Suppressor macrophage treated with lipopolysaccharide for 1 hour (primary cell): ENCODE data around the gene PIAS4.
"Not testable (repeated sequence)": the region's sequence is repeated elsewhere in the genome, so short reads cannot be mapped to it uniquely, and the experiment has no call there.

Experiments
- DNase-seq, 3 donors: peaks; one replicate each; pipeline ENCODE4 v3.0.0-alpha.2; 2020 to 2022

Gene PIAS4

DNA sequence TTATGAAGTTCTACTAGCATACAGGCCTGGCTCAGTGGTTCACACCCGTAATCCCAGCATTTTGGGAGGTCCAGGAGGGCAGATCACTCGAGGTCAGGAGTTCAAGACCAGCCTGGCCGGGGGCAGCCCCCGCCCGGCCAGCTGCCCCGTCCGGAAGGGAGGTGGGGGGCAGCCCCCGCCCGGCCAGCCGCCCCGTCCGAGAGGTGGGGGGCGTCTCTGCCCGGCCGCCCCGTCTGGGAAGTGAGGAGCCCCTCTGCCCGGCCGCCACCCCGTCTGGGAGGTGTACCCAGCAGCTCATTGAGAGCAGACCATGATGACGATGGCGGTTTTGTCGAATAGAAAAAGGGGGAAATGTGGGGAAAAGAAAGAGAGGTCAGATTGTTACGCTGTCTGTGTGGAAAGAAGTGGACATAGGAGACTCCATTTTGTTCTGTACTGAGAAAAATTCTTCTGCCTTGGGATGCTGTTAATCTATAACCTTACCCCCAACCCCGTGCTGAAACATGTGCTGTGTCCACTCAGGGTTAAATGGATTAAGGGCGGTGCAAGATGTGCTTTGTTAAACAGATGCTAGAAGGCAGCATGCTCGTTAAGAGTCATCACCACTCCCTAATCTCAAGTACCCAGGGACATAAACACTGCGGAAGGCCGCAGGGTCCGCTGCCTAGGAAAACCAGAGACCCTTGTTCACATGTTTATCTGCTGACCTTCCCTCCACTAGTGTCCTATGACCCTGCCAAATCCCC lies 8.7 kb upstream of the PIAS4 start:
- DNase-seq: not testable (repeated sequence)

DNA sequence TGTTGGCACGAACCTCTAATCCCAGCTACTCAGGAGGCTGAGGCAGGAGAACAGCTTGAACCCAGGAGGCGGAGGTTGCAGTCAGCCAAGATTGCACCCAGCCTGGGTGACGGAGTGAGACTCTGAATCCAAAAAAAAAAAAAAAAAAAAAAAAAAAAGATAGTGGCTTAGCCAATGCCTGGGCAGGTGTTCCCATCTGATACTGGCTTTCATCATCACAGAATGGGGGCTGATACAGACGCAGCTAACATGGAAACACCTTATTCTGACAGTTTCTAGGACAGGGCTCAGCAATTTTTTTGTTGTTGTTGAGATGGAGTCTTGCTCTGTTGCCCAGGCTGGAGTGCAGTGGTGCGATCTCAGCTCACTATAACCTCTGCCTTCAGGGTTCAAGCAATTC lies 6.7 kb upstream of the PIAS4 start:
- DNase-seq: not testable (repeated sequence)

DNA sequence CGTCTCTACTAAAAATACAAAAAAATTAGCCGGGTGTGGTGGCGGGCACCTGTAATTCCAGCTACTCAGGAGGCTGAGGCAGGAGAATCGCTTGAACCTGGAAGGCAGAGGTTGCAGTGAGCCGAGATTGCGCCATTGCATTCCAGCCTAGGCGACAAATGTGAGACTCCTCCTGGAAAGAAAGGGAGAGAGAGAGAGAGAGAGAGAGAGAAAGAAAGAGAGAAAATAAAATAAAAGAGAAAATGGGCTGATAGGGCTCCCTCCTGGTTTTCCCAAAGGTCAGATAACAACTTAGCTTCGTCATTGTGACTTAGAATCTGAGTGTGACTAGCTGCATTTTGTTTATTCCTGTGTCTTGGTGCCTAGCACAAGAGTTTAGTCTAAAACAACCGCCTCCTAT lies 2.1 kb upstream of the PIAS4 start:
- not testable (repeated sequence) for DNase-seq

- DNase-seq: peak; percentile 33 to 60 (median 33)
Observed at GRCh38 chr19:4007836-4008539, 452 bp downstream of the PIAS4 start.

DNA sequence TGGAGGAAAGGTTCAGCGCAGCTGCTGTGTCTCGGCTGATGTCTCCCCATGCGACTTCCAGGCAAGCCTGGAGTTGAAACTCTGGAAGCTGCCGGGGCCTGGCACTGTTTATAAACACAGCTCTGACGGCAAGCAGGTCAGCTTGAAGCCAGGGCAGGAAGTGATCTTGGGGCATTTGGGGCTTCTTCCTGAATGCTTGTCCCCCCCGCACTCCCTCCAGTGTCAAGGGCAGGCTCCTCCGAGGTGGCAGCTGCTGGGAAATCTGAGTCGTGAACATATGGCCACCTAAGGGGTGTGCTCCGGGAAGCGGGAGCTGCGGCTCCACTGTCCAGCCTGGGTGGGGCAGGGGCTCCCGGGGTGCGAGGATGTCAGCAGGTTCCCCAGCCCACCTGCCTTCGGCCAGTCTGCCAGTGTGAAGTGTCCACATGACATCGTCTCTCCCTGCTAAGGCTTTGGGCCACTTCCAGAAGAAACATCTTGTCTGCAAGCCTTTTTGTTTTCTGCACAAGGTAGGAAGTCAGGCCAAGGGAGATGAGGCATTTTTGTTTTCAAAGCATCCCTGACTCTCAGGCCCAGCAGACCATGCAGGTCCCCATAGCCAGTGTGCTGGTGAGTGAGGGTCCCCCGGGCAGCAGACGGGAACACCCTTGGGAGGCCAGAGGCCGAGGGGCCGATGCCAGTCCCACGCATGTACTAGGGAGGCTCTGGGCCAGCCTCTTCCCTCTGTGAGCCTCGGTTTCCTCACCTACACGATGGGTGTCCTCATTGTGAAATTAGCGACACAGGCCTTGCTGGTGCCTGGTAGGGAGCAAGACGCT lies 2.7 kb downstream of the PIAS4 start:
- no peak for DNase-seq

DNA sequence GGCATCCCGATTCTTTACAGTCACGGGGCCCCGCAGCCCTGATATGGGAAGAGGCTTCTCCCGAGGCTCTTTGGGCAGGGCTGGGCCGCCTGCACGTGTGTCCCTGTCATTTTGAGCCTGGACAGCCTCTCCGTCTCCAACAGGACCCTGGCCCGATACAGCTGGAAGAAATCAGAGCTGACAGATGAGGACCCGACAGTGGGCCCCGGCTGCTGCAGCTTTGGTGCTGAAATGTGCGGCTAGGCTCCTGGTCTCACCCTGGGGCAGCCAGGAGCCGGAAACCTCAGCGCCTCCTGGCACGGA lies 3.2 kb downstream of the PIAS4 start:
- DNase-seq: no peak

GRCh38 chr19:4011430-4011829 lies 3.9 kb downstream of the PIAS4 start:
- DNase-seq: not testable (repeated sequence)

DNA sequence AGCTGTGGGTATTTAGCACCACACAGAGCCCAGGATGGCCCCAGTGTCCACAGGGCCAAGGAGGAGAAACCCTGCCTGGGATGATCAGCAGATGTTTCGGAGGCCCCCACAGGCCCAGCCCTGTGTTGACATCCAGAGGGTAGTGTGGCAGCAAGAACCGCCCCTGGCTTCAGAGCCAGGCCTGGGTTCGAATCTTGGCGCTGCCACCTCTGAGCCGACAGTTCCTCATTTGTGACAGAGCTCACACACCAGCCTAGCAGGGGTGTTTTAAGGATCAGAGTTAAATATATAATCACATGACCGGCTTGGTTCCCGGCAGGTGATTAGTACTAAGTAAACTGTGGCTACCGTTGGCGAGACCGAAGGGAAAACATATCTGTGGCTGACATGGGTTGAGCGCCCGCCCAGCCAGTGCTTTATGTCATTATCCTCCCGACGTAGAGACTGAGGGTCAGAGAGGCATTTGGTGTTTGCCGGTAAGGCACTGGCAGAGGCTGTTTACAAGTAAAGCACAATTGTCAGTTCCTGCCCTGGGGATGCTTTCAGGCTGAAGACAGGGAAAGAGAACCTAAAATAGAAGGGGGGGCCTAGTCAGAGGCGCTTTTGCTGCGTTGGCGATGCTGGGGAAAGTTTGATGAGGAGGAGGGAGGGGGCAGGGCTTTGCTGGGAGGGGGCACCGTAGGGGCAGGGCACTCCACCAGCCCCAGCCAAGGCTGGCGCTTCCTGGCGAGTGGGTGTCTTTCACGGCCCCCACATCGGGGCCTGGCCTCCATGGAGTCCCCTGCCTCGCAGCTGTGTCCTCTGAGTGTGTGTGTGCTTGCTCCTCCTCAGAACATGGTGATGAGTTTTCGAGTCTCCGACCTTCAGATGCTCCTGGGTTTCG lies 4.8 kb downstream of the PIAS4 start:
- DNase-seq: no peak

GRCh38 chr19:4012975-4013634 lies 5.6 kb downstream of the PIAS4 start:
- no peak for DNase-seq

DNA sequence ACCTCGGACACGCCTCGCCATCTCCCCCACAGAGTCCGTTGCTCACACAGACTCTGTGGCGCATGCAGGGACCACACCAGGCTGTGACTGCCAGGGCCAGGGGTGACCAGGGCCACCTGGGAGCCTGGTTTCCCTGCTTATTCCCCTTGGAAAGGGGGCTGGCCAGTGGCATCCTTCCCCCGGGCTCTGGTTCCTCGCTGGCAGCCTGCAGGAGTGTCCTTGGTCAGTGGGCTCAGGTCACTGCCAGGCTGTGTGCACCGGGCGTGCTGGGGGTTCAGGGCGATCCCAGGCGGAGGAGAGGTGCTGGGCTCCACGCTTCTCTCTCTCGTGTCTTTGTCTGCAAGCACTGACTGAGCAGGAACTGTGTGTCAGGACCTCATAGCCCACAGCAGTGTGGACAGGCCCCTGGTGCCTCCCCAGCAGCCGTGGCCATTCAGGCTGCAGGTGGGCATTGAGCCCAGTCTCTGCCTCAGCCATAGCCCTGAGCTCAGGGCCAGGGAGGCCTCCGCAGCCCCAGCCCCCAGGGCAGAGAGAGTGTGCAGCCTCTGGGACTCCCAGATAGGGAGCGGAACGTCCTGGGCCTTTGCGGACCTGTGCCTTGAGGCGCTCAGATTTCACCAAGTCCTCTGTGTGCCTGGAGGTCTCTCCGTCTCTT lies 6.5 kb downstream of the PIAS4 start:
- no peak for DNase-seq

GRCh38 chr19:4014541-4015491 lies 7.3 kb downstream of the PIAS4 start:
- DNase-seq: peak in 2 of 3 donors; percentile 10 to 15

GRCh38 chr19:4015705-4016402 lies 8.3 kb downstream of the PIAS4 start:
- DNase-seq: no peak

- no peak for DNase-seq
Observed at GRCh38 chr19:4016486-4016885, 8.9 kb downstream of the PIAS4 start.

- DNase-seq: no peak
Observed at GRCh38 chr19:4016903-4017638, 9.5 kb downstream of the PIAS4 start.

GRCh38 chr19:4018140-4018613 lies 10.6 kb downstream of the PIAS4 start:
- DNase-seq: no peak

DNA sequence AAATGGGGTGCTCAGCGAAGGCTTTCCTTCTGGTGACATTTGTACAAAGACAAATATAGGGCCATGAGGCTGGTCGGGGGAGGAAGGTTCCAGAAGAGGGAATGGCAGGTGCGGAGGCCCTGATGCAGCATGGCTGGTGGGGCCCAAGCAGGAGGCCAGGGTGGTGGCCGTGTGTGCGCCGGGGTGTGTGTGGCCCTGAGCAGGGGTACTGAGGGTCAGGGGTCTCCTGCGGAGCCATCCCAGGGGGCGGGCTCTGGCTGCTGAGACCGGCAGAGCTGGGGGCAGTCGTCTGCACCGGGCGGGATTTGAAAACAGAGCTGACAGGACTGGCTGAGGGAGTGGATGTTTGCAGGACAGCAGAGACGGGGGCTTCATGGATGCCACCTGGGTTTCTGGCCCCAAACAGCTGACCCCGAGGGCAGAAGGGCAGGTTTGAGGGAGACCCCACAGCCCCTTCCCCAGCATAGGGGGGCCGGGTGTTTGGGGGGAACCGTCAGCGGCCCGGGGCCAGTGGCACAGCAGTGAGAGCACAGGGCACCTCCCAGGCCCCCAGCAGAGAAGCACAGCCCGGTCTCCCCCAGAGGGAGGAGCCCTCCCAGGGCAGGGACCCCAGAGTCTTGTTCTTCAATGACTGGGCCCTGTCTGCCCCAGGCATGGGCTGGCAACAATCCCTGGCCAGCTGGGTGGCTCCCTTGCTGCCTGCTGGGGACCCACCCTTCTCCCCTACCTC lies 11.4 kb downstream of the PIAS4 start:
- no peak for DNase-seq

DNA sequence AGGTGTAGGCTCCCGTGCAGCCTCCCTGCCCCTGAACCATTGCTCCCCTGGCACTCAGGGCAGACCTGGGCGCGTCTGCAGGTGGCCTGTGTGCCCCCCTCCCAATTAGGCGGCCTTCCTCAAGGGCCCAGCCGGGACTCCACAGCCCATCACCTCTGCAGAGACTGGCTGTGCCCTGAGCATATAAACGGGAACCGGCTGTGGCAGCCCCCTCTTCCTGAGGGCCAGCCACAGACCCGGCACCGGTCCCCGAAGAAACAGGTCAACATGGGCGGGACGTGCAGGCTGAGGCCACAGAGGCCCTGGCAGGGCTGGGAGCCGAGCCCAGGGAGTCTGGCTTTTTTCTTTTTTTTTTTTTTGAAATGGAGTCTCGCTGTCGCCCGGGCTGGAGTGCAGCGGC lies 12.0 kb downstream of the PIAS4 start:
- no peak for DNase-seq
